ENCODE results near the gene MBTD1.
"Not testable (repeated sequence)": the region's sequence is repeated elsewhere in the genome, so short reads cannot be mapped to it uniquely, and the experiment has no call there.

Gene MBTD1

DNA sequence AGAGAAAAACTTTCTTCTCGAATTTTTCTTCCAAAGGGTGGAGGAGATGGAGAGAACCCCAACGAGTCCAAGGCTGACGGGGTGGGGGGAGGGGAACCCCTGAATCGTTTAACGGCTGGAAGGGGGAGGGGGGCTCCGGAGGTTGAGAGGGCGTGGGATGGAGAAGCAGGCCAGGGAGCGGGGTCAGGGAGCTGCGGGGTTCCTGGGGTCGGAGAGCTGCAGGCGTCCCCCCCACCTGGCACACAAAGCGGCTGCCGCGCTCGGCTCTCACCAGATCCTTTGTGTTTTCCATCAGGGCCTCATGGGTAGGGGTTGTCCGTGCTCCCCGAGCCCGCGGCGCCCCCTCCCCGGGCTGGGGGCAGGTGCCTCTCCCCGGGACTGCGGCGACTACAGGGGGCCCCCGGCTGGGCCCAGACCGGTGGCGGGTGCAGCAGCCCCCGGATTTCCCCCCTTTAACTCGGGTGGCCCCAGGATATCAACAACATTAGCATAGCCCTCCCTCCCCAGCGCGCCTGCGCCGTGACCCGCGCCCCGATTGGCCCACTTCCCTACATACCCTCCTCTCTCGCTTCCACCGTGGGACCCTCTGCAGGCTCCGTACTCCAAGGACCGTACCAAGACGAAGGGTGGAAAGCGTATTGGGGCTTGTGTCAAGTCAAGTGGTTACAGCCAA lies at the start of gene MBTD1:
TSS of gene MBTD1 (minus strand) at position 486 of the 673 bp plus-strand sequence. CDS start 34,888 bp downstream, outside the sequence.
- DNase-seq (ENCODE audit: low read depth) = peak; percentile 92

DNA sequence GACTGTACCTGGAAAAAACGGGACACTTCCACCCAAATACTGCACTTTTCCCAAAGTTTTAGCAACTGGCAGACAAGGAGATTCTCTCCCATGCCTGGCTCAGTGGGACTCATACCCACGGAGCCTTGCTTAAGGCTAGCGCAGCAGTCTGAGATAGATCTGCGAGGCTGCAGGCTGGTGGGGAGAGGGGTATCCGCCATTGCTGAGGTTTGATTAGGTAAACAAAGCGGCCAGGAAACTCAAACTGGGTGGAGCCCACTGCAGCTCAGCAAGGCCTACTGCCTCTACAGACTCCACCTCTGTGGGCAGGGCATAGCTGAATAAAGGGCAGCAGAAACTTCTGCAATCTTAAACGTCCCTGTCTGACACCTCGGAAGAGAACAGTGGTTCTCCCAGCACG lies 45.3 kb upstream of the MBTD1 start:
- no peak for DNase-seq (ENCODE audit: low read depth)

DNA sequence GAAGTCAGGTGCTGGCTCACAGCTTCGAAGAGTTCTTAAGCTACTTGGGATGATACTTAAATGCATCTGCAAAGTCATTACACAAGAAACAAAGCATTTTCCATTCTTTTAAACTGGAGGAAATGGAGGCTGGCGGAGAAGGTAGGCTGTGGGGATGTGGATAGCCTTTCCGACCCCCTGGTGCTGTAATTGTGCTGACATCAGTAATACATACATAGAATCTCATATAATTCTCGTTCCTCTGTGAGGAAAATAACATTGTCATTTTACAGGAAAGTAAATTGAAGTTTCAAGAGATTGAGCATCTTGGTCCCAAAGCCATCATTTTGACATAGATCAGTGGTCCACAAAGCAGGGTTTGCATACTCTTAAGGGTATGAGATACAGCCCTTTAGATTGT lies 40.0 kb upstream of the MBTD1 start:
- DNase-seq (ENCODE audit: low read depth) = no peak

DNA sequence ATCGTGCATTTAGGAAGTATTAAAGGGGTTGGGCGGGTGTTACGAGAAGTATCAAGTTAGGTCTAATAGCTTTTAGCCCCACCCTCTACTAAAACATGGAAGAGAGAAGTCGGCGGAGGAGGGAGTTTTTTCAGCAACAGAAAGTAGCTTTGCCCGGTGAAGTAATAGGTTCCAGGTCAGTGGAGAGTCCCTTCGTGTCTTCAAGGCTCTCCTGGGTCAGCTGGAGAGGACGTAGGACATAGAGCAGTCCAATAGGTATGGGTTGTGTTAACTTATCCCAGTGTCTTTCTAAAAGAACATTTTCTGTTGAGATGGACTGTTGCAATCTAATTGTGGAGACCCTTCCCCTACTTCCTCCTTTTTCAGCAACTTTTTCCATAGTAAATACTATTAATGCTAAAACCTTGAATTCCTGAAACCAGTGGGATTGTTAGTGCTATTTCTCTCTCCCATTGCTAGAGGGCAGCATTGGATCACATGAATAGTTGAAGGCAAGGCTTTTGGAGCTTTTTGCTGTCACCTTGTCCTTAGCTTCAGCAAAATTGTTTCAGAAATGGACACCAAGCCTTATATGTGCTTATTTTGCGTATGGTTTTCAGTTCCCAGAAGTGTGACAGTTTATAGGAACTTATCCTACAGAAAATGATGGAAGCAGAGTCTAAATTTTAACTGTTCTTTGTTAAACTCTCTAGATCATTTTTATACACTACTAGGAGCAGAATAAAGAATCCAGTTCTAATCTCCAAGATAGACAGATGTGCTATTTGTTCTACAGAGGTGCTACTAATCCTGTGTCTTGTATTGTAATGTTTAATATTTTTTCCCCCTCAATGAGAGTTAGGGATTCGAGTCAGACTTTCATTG lies 38.9 kb upstream of the MBTD1 start:
- peak; percentile 7 for DNase-seq (ENCODE audit: low read depth)

- DNase-seq (ENCODE audit: low read depth) = not testable (repeated sequence)
Observed at GRCh38 chr17:51294338-51294737, 34.5 kb upstream of the MBTD1 start.

DNA sequence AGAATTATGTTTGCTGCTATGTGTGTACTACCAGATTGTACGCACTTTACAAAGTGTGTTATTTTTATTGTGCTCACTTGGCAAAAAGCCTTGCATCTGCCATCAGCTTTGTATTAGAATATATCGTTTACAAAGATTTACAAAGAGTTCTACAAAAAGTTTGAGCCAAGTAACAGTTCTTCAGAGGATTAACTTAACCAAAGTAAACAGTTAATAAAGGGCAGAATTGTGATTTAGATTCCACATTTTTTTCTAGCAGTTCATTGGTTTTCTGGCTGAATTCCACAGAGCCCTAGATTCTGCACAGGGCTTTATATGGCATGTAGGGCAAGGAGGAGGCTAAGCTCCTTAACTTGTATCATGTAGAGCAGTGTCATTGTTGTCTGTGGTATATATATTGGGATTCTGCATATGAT lies 29.9 kb upstream of the MBTD1 start:
- DNase-seq (ENCODE audit: low read depth) = no peak

- no peak for DNase-seq (ENCODE audit: low read depth)
Observed at GRCh38 chr17:51287412-51287811, 27.6 kb upstream of the MBTD1 start.

GRCh38 chr17:51279183-51279582 lies 19.3 kb upstream of the MBTD1 start:
- no peak for DNase-seq (ENCODE audit: low read depth)

GRCh38 chr17:51275381-51275780 lies 15.5 kb upstream of the MBTD1 start:
- DNase-seq (ENCODE audit: low read depth) = no peak

DNA sequence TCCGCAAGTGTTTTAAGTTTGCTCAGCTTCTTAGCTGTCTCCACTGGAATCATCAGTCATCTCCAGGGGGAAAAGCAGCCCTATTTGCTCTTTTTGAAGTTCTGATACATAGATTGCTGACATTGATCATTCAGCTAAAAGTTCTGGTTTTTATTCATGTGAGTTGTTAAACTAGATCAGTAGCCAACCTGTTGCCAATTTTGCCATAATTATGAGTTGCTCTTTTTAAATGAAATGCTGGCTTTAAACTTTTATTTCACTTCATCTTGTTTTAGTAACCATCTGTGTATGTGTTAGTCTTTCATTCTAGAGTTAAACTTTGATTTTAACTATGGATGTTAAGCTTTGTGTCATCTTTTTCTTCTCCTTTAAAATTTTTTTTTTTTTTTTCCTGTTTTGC lies 13.0 kb upstream of the MBTD1 start:
- DNase-seq (ENCODE audit: low read depth) = no peak

DNA sequence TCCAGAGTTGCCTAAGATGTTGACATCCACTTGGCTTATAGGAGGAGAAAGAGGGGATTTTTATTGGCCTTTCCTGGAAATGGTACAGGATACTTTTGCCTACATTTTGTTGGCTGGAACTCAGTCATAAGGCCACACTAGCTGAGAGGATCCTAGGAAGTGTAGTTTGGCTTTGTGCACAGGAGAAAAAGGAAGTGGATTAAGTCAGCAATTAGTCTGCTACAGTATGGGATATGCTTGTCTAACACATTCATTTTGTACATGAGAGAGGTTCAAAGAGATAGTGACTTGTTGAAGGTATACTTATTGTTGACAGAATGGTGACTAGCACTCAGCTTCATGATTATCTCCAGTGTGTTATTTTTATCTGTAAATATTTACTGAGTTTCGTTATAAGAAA lies 10.8 kb upstream of the MBTD1 start:
- no peak for DNase-seq (ENCODE audit: low read depth)

DNA sequence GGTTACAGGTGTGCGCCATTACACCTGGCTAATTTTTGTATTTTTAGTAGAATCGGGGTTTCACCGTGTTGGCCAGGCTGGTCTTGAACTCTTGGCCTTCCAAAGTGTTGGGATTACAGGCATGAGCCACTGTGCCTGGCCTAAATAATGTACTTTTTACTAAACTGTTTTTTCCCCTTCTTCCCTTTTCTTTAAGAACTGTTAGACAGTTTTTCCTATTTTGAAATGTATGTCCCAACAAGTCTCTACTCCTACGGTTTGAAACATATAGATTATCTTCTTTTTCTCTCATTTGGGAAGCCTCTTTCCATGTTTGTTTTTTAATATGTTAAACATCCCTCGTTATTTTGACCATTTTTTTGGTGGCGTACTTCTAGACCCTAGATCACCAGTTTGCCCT lies 10.1 kb upstream of the MBTD1 start:
- no peak for DNase-seq (ENCODE audit: low read depth)

- not testable (repeated sequence) for DNase-seq (ENCODE audit: low read depth)
Observed at GRCh38 chr17:51264466-51264865, 4.6 kb upstream of the MBTD1 start.

DNA sequence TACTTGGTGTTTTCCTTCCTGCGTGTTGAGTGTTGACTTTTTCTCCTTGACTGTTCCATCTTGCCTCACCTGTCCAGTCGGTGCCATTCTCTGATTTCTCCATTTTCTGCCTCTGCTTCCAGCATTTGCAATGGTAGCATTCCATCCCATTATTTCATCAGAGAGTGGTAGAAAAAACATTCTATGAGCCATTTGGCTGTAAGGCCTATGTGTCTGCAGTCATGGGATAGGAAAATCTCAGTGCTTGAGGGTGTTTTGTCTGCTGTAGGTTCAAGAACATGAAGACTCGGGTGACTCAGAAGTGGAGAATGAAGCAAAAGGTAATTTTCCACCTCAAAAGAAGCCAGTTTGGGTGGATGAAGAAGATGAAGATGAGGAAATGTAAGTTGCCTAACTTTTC lies 3.2 kb upstream of the MBTD1 start:
- no peak for DNase-seq (ENCODE audit: low read depth)

DNA sequence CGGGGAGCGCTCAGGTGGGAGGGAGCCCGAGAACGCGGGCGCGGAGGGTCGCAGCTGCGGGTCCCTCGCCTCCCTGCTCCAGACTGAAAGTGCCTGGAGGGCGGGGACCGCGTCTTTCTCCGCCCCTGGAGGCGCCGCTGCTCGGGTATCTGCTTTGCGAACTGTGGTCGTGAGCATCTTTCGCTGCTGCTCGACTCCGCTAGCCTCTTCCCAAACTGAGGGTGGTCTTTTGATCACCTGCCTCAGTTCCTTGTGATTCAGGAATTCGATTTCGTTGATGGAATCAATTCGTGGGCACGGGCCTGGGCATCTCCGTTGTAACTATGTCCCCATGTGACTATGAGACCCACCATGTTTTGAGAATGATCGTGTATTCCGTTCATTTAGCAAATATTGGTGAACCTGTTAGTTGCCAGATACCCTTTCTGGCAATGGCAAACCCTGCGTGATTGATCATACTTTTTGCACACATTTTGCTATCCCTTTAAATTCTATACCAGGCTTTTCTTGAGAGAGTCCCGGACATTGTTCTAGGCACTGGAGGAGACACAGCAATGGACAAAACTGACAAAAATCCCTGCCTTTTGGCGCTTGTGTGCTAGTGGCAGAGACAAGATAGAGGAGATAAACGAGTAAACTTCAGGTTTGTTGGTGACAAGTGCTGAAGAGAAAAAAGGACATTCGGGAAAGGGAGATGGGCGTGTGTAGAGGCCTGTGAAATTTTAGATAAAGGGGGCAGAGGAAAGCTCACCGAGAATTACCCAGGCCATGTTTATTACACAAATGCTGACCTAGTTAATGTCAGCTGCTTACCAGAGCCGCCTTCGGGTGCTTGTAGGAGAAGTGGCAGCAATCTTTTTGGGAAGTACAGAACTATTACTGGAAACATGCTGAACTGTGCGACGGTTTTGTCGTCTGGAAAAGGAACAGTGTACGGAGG lies 1.4 kb upstream of the MBTD1 start:
- peak; percentile 48 for DNase-seq (ENCODE audit: low read depth)

- peak; percentile 90 for DNase-seq (ENCODE audit: low read depth)
Observed at GRCh38 chr17:51260237-51261023, 581 bp upstream of the MBTD1 start, which contains the start of gene UTP18. Gene UTP18 (plus strand): TSS chr17:51260546. CDS start chr17:51260585, 39 bp downstream.

DNA sequence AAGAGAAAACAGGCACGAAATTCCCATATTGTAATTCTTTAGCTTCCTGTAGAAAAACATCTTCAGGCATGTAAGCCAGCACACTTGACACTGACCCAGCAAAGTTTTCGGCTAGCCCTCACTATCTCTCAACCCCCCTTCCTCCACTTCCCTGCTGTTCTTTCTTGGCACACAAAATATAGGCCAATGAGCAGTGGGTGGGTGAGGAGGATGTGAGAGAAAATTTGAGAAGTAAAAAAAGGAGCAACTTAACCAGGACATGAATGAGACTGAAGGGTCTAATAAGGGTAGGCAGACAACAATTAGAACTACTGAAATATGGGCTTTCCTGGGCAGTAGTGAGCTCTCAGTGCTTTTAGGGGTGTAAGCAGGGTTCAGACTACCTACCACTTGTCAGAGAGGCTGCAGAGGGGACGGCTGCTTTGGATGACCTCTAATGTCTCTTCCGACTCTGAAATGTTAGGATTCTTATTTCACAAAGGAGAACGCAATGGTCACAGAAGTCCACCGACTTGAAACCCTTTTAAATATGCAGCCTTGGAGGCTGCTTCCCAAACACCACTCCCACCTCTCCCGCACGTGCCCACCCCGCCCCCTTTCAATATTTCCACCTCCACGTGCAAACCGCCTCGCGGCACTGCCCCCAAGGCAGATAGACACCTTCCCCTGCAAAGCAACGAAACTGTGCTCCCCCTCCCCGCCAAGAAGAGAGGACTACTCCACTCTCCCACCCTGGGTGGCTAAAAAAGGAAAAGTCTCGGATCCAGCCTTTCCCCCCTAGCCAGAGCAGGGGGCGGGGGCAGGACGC lies 889 bp downstream of the MBTD1 start:
- DNase-seq (ENCODE audit: low read depth) = no peak

GRCh38 chr17:51257150-51258081 lies 2.4 kb downstream of the MBTD1 start:
- DNase-seq (ENCODE audit: low read depth) = no peak

GRCh38 chr17:51256101-51256500 lies 3.7 kb downstream of the MBTD1 start:
- no peak for DNase-seq (ENCODE audit: low read depth)
